Retinal pigment epithelial cell (primary cell): ENCODE data around the gene IL10RB.
A peak's percentile ranks its signal among the peaks of the same experiment; 100 is the strongest.

Source experiments
- DNase-seq: peaks from one replicate; pipeline ENCODE4 v3.0.0-alpha.2; 2010; ENCODE audit warnings: low read depth
- H3K4me3 ChIP-seq: 2 replicates; pipeline ENCODE4 v1.5.1; 2011; ENCODE audit warnings: mild to moderate bottlenecking, low read length, control low read depth, moderate library complexity
- TF ChIP-seq, protein P1 (sequence below): conservative IDR thresholded peaks from 2 replicates; pipeline ENCODE4 v1.5.1; 2011; ENCODE audit warnings: low read depth, low read length, control low read depth, inconsistent platforms

Gene IL10RB

DNA sequence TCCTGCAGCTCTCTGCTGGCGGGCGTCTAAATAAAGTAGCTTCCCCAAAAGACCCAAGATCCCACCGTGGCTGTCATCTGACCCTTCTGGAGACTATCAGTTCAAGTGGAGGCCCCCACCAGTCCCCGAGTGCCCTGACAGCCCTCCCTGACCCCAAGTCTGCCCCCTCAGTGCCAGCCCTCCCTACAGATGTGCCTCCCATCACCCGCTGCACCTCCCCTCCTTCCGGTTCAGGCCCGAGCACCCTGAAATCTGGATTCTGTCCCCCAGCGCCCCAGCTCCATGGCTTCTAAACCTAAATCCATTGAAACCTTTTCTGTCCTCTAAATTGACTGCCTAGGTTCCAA lies 595 bp downstream of the IL10RB start:
- TF ChIP-seq, protein P1, sequence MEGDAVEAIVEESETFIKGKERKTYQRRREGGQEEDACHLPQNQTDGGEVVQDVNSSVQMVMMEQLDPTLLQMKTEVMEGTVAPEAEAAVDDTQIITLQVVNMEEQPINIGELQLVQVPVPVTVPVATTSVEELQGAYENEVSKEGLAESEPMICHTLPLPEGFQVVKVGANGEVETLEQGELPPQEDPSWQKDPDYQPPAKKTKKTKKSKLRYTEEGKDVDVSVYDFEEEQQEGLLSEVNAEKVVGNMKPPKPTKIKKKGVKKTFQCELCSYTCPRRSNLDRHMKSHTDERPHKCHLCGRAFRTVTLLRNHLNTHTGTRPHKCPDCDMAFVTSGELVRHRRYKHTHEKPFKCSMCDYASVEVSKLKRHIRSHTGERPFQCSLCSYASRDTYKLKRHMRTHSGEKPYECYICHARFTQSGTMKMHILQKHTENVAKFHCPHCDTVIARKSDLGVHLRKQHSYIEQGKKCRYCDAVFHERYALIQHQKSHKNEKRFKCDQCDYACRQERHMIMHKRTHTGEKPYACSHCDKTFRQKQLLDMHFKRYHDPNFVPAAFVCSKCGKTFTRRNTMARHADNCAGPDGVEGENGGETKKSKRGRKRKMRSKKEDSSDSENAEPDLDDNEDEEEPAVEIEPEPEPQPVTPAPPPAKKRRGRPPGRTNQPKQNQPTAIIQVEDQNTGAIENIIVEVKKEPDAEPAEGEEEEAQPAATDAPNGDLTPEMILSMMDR: no peak
- peak overlapping the region; percentile 72 for H3K4me3 ChIP-seq
- DNase-seq: no peak

DNA sequence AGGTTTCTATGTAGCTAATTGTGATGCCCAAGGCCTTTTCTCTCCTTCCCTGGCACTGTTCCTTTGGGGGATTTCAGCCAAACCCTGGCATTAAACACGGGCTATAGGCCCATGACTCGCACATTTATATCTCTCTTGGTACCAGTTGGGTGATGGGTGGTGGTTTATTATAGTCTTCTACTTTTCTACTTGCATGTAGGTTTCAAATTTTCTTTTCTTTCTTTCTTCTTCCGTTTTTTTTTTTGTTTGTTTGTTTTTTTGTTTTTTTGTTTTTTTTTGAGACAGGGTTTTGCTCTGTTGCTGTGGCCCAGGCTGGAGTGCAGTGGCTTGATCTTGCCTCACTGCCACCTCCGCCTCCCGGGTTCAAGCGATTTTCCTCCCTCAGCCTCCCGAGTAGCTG lies 1.1 kb downstream of the IL10RB start:
- no peak for DNase-seq
- TF ChIP-seq, protein P1: no peak

DNA sequence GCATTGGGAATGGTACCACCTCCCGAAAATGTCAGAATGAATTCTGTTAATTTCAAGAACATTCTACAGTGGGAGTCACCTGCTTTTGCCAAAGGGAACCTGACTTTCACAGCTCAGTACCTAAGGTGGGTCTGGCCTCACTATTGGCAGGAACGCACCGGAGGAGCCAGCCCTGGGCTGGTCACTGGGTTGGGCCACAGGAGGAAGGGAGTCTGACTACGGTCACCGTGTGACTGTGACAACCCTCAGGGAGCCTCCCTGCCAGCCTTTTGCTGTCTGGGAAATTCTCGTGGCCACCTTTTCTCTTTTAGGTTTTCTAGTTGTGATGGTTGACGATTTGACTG lies 2.2 kb downstream of the IL10RB start:
- no peak overlapping the region for H3K4me3 ChIP-seq
- TF ChIP-seq, protein P1: no peak
- no peak for DNase-seq

More for the DNA sequence above, 1.1 kb downstream of the IL10RB start:
- H3K4me3 ChIP-seq: peak overlapping the region; percentile 72

DNA sequence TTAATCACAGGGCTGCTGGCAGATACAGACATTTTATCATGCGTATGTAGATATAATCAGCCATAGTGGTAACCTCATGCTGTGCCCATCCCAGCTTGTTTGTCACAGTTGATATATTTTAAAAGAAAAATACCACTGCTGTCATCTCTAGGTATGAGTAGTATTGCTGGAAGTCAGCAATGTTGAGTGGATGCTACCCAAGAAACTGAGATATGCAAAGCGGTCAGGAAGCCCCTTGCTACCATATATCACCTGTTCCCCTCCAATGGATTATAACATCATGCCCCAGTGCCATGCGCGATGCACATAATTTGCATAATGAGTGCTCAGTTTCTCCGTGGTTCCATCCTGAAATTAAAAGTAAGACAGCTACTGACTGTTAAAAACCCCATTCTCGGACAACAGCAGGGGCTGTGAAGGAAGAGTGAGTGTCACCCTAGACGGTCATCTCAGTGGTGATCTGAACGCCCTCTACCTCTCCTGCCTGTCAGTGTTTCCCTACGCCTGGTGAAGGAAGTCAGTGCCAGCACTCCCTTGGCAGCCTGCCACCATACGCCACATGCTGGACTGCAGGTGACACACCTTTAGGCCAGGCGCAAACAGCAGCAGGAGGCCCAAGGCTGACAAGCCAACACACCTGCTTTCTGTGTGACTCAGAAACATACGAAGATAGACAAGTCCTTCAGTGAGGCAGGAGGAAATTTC lies 2.7 kb downstream of the IL10RB start:
- no peak for DNase-seq
- TF ChIP-seq, protein P1: no peak
- no peak overlapping the region for H3K4me3 ChIP-seq

DNA sequence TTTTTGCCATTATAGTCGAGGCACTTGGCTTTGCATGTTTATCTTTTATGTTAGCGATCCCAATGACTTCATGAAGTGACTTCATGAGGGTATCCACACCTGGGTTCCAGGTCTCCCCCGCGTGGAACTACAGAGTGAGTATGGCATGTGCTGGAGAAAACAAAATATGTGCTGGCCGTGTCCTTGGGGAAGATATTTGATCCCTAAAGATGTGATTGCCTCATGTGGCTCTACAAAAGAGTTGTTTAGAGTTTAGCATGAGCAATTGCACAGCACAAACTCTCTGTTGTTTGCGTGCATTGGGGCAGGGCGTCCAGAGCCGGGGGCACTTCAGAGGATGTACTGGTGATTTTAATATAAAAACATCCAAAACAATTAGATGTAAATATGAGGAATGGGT lies 4.8 kb downstream of the IL10RB start:
- TF ChIP-seq, protein P1: no peak
- no peak overlapping the region for H3K4me3 ChIP-seq
- DNase-seq: no peak

DNA sequence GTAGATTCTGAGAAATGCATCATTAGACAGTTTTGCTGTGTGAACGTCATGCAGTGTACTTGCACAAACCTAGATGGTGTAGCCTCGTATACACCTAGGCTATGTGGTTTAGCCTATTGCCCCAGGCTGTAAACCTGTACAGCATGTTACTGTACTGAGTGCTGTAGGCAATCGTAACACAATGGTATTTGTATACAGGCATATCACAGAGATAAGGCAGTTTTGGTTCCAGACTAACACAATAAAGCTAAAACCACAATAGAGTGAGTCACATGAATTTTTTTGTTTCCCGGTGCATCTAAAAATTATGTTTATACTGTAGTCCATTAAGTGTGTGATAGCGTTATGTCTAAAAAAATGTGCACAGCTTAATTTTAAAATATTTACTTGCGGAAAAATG lies 6.9 kb downstream of the IL10RB start:
- no peak for DNase-seq
- H3K4me3 ChIP-seq: no peak overlapping the region
- TF ChIP-seq, protein P1: no peak

DNA sequence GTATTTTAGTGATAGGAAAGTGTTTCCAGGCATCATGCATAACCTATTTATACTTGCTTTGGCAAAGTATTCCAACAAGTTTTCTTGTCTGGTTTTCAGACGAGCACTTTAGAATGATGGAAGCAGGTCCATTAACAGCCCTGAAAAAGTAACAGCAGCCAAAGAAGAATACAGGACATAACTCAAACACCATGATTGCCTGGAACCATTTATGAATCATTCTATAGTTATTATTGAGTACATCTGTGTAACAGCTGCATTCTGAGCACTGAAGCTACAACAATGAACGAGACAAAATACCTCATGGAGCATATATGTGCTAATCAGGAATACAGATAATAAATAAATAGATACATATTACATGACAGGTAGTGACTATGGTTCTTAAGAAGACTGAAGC lies 12.6 kb downstream of the IL10RB start:
- TF ChIP-seq, protein P1: no peak
- H3K4me3 ChIP-seq: no peak overlapping the region
- no peak for DNase-seq
